HepG2 (cell line): ENCODE measurements around the gene HTRA1. TPM values are rescaled to one million over a fixed set of nuclear protein-coding genes. Genes with fewer than 3 reads are reported as not detected.

ENCODE experiments used
- ATAC-seq: fragments of 200-7000 bp; cut with Tn5 transposase; 3 replicates; pipeline ENCODE4 v1.9.1; 2020; ENCODE audit warnings: mild to moderate bottlenecking, moderate library complexity
- BruUV-seq: library from RNA; stranded (reverse); fragments of 400-500 nt; replicated peaks from 2 replicates; lab custom pipeline; 2021; lab: Mats Ljungman, UMichigan
- CTCF ChIA-PET: fragments of 300-600 bp; formaldehyde crosslinking; extraction: SDS; loops from one replicate; lab custom pipeline; 2021; ENCODE audit warnings: low total read pairs, inconsistent platforms, low intra/inter-chr PET ratio; lab: Yijun Ruan, JAX
- POLR2A ChIA-PET: fragments of 350-600 bp; sonication (Branson Sonifier 250); formaldehyde crosslinking; loops from one replicate; lab custom pipeline; 2020; ENCODE audit warnings: antibody characterized with exemption, inconsistent platforms; lab: Yijun Ruan, JAX
- DNase-seq: peaks from one replicate; pipeline ENCODE4 v3.0.0-alpha.2; 2015; ENCODE audit warnings: low spot score
- FAIRE-seq: peaks from 3 replicates; lab custom pipeline; 2011; peaks lifted over from hg19 to GRCh38; lab: Jason Lieb, UNC
- H2AFZ ChIP-seq: one replicate; pipeline ENCODE4 v1.6.1; 2011; ENCODE audit warnings: low read length, inconsistent platforms
- H3K27ac ChIP-seq: fragments of 300-600 bp; 3 replicates; pipeline ENCODE4 v1.8.0; 2011; ENCODE audit warnings: mixed run types, mild to moderate bottlenecking, mixed read lengths, low read length, inconsistent platforms; ENCODE audit not compliant: insufficient read depth; ENCODE audit errors: extremely low read length
- H3K27me3 ChIP-seq, 2 experiments: fragments of 200-600 bp in 1 of 2; 2 replicates in 1 of 2; 3 replicates in 1 of 2; pipeline versions ENCODE4 v1.6.0 to v1.8.0; 2011; ENCODE audit warnings: low read length in 2 of 2, mild to moderate bottlenecking in 2 of 2, moderate library complexity in 2 of 2, inconsistent platforms in 1 of 2; ENCODE audit not compliant: insufficient read depth in 2 of 2, control insufficient read depth in 1 of 2
- H3K36me3 ChIP-seq, 2 experiments: fragments of 200-600 bp in 1 of 2; replicated peaks in 1 of 2; 2 replicates in 1 of 2; 3 replicates in 1 of 2; pipeline versions ENCODE4 v1.5.1 to v1.8.0; 2011; ENCODE audit warnings: low read length in 2 of 2, inconsistent platforms in 1 of 2; ENCODE audit not compliant: insufficient read depth in 2 of 2, control insufficient read depth in 1 of 2
- H3K4me1 ChIP-seq: 2 replicates; pipeline ENCODE4 v1.5.1; 2012; ENCODE audit warnings: low read length, inconsistent platforms; ENCODE audit not compliant: insufficient read depth
- H3K4me2 ChIP-seq: 2 replicates; pipeline ENCODE4 v1.6.0; 2011; ENCODE audit warnings: low read depth, low read length, inconsistent platforms
- H3K4me3 ChIP-seq, 3 experiments: fragments of 200-600 bp in 1 of 3; sonication (generic), shearing (Covaris generic) in 1 of 3; replicated peaks in 1 of 3; 2 replicates each; pipeline ENCODE4 v1.5.1; 2011 to 2016; ENCODE audit warnings: low read length in 3 of 3, inconsistent platforms in 2 of 3, low read depth in 2 of 3, mild to moderate bottlenecking in 2 of 3, control low read depth in 1 of 3, mixed read lengths in 1 of 3; ENCODE audit not compliant: insufficient read depth in 1 of 3
- H3K79me2 ChIP-seq: one replicate; pipeline ENCODE4 v1.6.1; 2011; ENCODE audit warnings: low read length, inconsistent platforms; ENCODE audit not compliant: insufficient read depth
- H3K9ac ChIP-seq: 2 replicates; pipeline ENCODE4 v1.6.0; 2011; ENCODE audit warnings: mild to moderate bottlenecking, low read depth, low read length, inconsistent platforms; ENCODE audit not compliant: insufficient read depth
- H3K9me3 ChIP-seq: 2 replicates; pipeline ENCODE4 v1.5.1; 2012; ENCODE audit warnings: mild to moderate bottlenecking, low read length
- H4K20me1 ChIP-seq: 2 replicates; pipeline ENCODE4 v1.6.0; 2011; ENCODE audit warnings: inconsistent platforms, mild to moderate bottlenecking, low read length, moderate library complexity; ENCODE audit not compliant: insufficient read depth
- AKNA ChIP-seq: sonication (generic); formaldehyde crosslinking; IDR thresholded peaks from 2 replicates; pipeline ENCODE4 v1.4.0; 2020; ENCODE audit warnings: missing genetic modification reagents, borderline replicate concordance
- HNRNPH1 ChIP-seq: fragments of 200-400 bp; formaldehyde crosslinking; optimal IDR thresholded peaks from 2 replicates; pipeline ENCODE3; 2017; ENCODE audit warnings: mild to moderate bottlenecking, low read depth, low read length
- KDM1A ChIP-seq: IDR thresholded peaks from 2 replicates; pipeline ENCODE4 v1.6.1; 2016; ENCODE audit warnings: missing compliant biosample characterization
- MEF2D ChIP-seq: sonication (generic); formaldehyde crosslinking; IDR thresholded peaks from 2 replicates; pipeline ENCODE4 v1.5.1; 2020; ENCODE audit warnings: mild to moderate bottlenecking, missing genetic modification reagents
- SKI ChIP-seq: fragments of 450-650 bp; IDR thresholded peaks from one replicate; pipeline ENCODE4 v1.6.1; 2018; ENCODE audit warnings: mild to moderate bottlenecking; ENCODE audit not compliant: partially characterized antibody
- ZFP91 ChIP-seq: sonication (generic); formaldehyde crosslinking; IDR thresholded peaks from 2 replicates; pipeline ENCODE4 v1.9.0; 2022; ENCODE audit warnings: missing genetic modification reagents, mild to moderate bottlenecking, borderline replicate concordance
- ZNF343 ChIP-seq: sonication (generic); formaldehyde crosslinking; IDR thresholded peaks from 2 replicates; pipeline ENCODE4 v1.4.0; 2020; ENCODE audit warnings: mild to moderate bottlenecking, missing genetic modification reagents
- ZNF598 ChIP-seq: sonication (generic); formaldehyde crosslinking; IDR thresholded peaks from 2 replicates; pipeline ENCODE4 v1.5.1; 2020; ENCODE audit warnings: mild to moderate bottlenecking, missing genetic modification reagents, borderline replicate concordance
- ZNF747 ChIP-seq: sonication (generic); formaldehyde crosslinking; IDR thresholded peaks from 2 replicates; pipeline ENCODE4 v1.8.1; 2023; ENCODE audit warnings: missing genetic modification reagents, mild to moderate bottlenecking, borderline replicate concordance
- ZSCAN20 ChIP-seq: sonication (generic); formaldehyde crosslinking; IDR thresholded peaks from 2 replicates; pipeline ENCODE4 v1.4.0; 2020; ENCODE audit warnings: missing genetic modification reagents, mild to moderate bottlenecking, borderline replicate concordance
- ZSCAN9 ChIP-seq: IDR thresholded peaks from 2 replicates; pipeline ENCODE4 v1.6.1; 2016; ENCODE audit warnings: borderline replicate concordance
- WGBS: methylation state at CpG from one replicate; pipeline ENCODE4 v1.1.6; 2017; ENCODE audit warnings: low lambda C conversion rate; 5-methylcytosine and 5-hydroxymethylcytosine counted together
- in situ Hi-C: cut with HindIII; loops from 2 replicates; pipeline ENCODE4 v1.10.0; 2017; ENCODE audit warnings: low pct_unique_long_range_greater_than_20kb; ENCODE audit not compliant: extremely low pct_ligation_motif_present
- intact Hi-C: fragments of 100-400 bp; cut with micrococcal nuclease; formaldehyde crosslinking; loops from one replicate; pipeline ENCODE4 v1.10.0; 2022; ENCODE audit not compliant: unreplicated experiment
- polyA plus RNA-seq, 8 experiments: library from polyadenylated mRNA; depleted of rRNA in 3 of 8; stranded (reverse) in 7 of 8; unstranded in 1 of 8; fragments of >200 nt; fragmentation: Illumina TruSeq in 4 of 8; extraction: Trizol in 4 of 8; gene quantifications; 2 replicates each; pipeline versions ENCODE4 v1.2.1 to v1.2.3, GENCODE V29; 2011 to 2016; ENCODE audit warnings: low read depth in 4 of 8, missing spikeins in 1 of 8, mixed read lengths in 1 of 8; ENCODE audit not compliant: insufficient read depth in 1 of 8
- total RNA-seq, 5 experiments: library from RNA; depleted of rRNA; stranded (reverse); fragments of >200 nt; fragmentation: Illumina TruSeq; extraction: Trizol; gene quantifications; 2 replicates each; pipeline ENCODE4 v1.2.3, GENCODE V29; 2016; ENCODE audit warnings: low read depth in 1 of 5
- TF ChIP-seq, protein P1 (sequence below): sonication (generic); formaldehyde crosslinking; IDR thresholded peaks from 2 replicates; pipeline ENCODE4 v1.9.0; 2021; ENCODE audit warnings: missing genetic modification reagents, mild to moderate bottlenecking, borderline replicate concordance
- TF ChIP-seq, protein P2 (sequence below): sonication (generic); formaldehyde crosslinking; IDR thresholded peaks from 2 replicates; pipeline ENCODE4 v1.8.0; 2022; ENCODE audit warnings: mild to moderate bottlenecking, missing genetic modification reagents, moderate library complexity

Gene HTRA1
- total and polyA plus RNA-seq, 2 of the 13 experiments (the other 11 are each of a cell fraction or from before 2014, with no cell fraction given) = 0.11 to 0.40 TPM

DNA sequence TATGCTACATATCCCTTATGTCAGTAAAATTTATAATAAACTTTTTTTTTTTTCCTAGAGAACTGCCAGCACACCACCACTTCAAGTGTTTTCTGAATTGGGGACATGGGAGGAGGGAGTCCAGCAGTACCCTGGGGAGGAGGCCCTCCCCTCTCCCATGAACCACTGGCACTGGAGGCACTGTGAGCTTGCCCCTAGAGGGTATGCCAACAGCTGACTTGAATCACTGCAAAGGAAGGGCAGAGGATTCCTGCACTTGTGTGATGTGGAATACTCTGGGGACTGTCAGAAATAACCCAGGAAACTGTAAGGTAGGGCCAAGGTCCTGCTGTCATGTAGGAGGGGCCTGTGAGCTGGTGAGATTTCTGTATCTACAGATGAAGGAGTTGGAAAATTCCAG, 15.4 kb upstream of the HTRA1 start (continued):
- no peak for TF ChIP-seq ZFP91 (CRISPR knock-in tag)
- TF ChIP-seq HNRNPH1 = no peak

DNA sequence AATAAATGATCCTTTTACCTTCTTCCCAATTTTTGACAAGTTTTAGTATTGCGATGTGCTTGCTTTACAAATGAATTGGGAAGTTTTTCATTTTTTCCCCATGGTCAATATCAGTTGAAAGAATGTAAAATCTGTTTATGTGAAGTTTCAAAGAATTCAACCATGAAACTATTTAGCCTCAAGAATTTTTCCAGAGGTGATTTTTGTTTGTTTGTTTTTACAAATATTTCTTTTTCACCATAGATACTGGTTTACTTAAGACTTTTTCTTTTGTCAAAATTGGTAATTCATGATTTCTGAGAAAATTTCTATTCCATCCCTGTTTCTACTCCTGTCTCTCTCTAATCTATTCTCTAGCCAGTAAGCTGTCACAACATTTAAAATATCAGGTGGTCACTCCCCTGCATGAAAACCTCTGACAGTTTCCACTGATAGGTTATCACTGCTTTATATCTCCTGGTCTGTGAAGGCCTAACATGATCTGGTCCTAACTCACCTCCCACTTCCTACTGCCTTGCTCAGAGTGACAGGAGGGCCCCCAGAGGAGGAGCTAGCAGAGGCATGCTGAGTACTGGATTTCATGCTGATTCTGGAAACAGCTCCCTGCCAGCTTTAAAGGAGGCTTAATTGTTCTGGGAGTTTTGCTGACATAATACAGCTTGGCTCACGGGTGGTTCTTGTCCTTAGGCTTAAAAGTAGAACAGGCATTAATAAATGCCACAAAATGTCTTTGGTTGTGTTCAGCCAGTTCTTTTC, 14.5 kb upstream of the HTRA1 start:
- ATAC-seq (peak; percentile 60), FAIRE-seq (no peak), DNase-seq (no peak)
- peaks cover 10% of the 10 kb centered on the region for H3K4me1 ChIP-seq
- H3K4me2 ChIP-seq = no peak overlapping the region
- no peaks in the 10 kb centered on the region for H3K36me3 ChIP-seq
- no TSS peak for BruUV-seq
- POLR2A ChIA-PET = no interaction called here
- peaks cover 0 to 28% of the 10 kb centered on the region in 2 experiments; a peak in 3 of 5 replicates for H3K27me3 ChIP-seq
- no peak overlapping the region for H3K9ac ChIP-seq
- no peaks in the 10 kb centered on the region for H4K20me1 ChIP-seq
- H3K4me3 ChIP-seq = no peak overlapping the region
- intact Hi-C loops (loop anchor here (10.0 kb wide), 1 partner anchor 118 kb away; the partner anchor contains the start of gene DMBT1), in situ Hi-C loops (no loop called here)
- 18% methylated on average over 2 of the region's 2 CpGs for WGBS
- CTCF ChIA-PET = no interaction called here
- no peaks in the 10 kb centered on the region for H3K9me3 ChIP-seq
- H3K27ac ChIP-seq = no peak overlapping the region
- no peaks in the 10 kb centered on the region for H3K79me2 ChIP-seq
- no peak overlapping the region for H2AFZ ChIP-seq
- no peak for TF ChIP-seq ZSCAN9 (CRISPR knock-in tag)
- TF ChIP-seq, protein P1, sequence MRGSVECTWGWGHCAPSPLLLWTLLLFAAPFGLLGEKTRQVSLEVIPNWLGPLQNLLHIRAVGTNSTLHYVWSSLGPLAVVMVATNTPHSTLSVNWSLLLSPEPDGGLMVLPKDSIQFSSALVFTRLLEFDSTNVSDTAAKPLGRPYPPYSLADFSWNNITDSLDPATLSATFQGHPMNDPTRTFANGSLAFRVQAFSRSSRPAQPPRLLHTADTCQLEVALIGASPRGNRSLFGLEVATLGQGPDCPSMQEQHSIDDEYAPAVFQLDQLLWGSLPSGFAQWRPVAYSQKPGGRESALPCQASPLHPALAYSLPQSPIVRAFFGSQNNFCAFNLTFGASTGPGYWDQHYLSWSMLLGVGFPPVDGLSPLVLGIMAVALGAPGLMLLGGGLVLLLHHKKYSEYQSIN = no peak
- no peak for TF ChIP-seq AKNA (CRISPR knock-in tag)
- TF ChIP-seq ZSCAN20 (CRISPR knock-in tag) = no peak
- no peak for TF ChIP-seq KDM1A (CRISPR knock-in tag)
- no peak for TF ChIP-seq SKI
- TF ChIP-seq MEF2D = no peak
- no peak for TF ChIP-seq ZNF747 (CRISPR knock-in tag)
- TF ChIP-seq ZNF343 (CRISPR knock-in tag) = no peak
- TF ChIP-seq, protein P2, sequence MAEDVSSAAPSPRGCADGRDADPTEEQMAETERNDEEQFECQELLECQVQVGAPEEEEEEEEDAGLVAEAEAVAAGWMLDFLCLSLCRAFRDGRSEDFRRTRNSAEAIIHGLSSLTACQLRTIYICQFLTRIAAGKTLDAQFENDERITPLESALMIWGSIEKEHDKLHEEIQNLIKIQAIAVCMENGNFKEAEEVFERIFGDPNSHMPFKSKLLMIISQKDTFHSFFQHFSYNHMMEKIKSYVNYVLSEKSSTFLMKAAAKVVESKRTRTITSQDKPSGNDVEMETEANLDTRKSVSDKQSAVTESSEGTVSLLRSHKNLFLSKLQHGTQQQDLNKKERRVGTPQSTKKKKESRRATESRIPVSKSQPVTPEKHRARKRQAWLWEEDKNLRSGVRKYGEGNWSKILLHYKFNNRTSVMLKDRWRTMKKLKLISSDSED (CRISPR knock-in tag) = no peak
- TF ChIP-seq ZNF598 (CRISPR knock-in tag) = no peak
